ENCODE measurements around the gene FBN3.

FBN3 gene

GRCh38 chr19:8148410-8149260, 757 bp downstream of the FBN3 start:
- TF ChIP-seq CTCF (IDR thresholded peaks at IDR 0.05; ENCODE audit: borderline replicate concordance, insufficient read depth, low read depth, low read length): no peak
- no peak overlapping the region for H3K4me3 ChIP-seq (ENCODE audit: low read depth, low read length)

- no peak for TF ChIP-seq CTCF (IDR thresholded peaks at IDR 0.05; ENCODE audit: borderline replicate concordance, insufficient read depth, low read depth, low read length)
- no peak overlapping the region for H3K4me3 ChIP-seq (ENCODE audit: low read depth, low read length)
Observed at GRCh38 chr19:8148088-8148409, 1.3 kb downstream of the FBN3 start.

- no peak overlapping the region for H3K4me3 ChIP-seq (ENCODE audit: low read depth, low read length)
- TF ChIP-seq CTCF (IDR thresholded peaks at IDR 0.05; ENCODE audit: borderline replicate concordance, insufficient read depth, low read depth, low read length): no peak
Observed at GRCh38 chr19:8147582-8147978, 1.8 kb downstream of the FBN3 start.

GRCh38 chr19:8146877-8147581, 2.4 kb downstream of the FBN3 start:
- TF ChIP-seq CTCF (IDR thresholded peaks at IDR 0.05; ENCODE audit: borderline replicate concordance, insufficient read depth, low read depth, low read length): no peak
- no peak overlapping the region for H3K4me3 ChIP-seq (ENCODE audit: low read depth, low read length)

GRCh38 chr19:8144273-8144995, 5.0 kb downstream of the FBN3 start:
- no peak for TF ChIP-seq CTCF (IDR thresholded peaks at IDR 0.05; ENCODE audit: borderline replicate concordance, insufficient read depth, low read depth, low read length)

GRCh38 chr19:8143041-8143440, 6.4 kb downstream of the FBN3 start:
- no peak overlapping the region for H3K4me3 ChIP-seq (ENCODE audit: low read depth, low read length)
- no peak for TF ChIP-seq CTCF (IDR thresholded peaks at IDR 0.05; ENCODE audit: borderline replicate concordance, insufficient read depth, low read depth, low read length)

More at GRCh38 chr19:8144273-8144995, 5.0 kb downstream of the FBN3 start:
- no peak overlapping the region for H3K4me3 ChIP-seq (ENCODE audit: low read depth, low read length)
